ENCODE measurements around the gene MRC2.

MRC2 gene

DNA sequence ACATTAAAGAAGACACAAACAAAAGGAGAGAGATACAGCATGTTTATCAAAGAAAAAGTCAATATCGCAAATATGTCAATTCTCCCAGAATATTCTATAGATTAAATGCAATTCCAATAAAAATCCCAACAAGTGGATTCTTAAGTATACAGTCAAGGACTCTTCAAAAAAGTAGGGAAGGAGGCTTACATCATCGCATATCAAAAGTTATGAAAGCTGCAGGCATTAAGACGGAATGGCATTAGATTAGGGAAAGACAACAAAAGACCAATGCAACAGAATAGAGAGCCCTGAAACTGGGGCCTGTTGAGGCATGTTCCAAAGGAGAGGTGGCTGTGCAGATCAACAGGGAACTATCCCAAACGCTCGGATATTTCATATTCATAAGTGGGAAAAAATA, 104.7 kb downstream of the MRC2 start:
- no peak overlapping the region for H3K4me3 ChIP-seq (ENCODE audit: low read depth in 1 of 2, low read length in 2 of 2)
- no peak overlapping the region for H3K4me2 ChIP-seq (ENCODE audit: insufficient read depth, low read length)
- no peak overlapping the region for H2AFZ ChIP-seq (ENCODE audit: low read depth, low read length)
- TF ChIP-seq EZH2 (IDR thresholded peaks at IDR 0.05; ENCODE audit: borderline replicate concordance, low read depth, low read length, severe bottlenecking) = no peak
- TF ChIP-seq, protein P1, sequence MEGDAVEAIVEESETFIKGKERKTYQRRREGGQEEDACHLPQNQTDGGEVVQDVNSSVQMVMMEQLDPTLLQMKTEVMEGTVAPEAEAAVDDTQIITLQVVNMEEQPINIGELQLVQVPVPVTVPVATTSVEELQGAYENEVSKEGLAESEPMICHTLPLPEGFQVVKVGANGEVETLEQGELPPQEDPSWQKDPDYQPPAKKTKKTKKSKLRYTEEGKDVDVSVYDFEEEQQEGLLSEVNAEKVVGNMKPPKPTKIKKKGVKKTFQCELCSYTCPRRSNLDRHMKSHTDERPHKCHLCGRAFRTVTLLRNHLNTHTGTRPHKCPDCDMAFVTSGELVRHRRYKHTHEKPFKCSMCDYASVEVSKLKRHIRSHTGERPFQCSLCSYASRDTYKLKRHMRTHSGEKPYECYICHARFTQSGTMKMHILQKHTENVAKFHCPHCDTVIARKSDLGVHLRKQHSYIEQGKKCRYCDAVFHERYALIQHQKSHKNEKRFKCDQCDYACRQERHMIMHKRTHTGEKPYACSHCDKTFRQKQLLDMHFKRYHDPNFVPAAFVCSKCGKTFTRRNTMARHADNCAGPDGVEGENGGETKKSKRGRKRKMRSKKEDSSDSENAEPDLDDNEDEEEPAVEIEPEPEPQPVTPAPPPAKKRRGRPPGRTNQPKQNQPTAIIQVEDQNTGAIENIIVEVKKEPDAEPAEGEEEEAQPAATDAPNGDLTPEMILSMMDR (IDR thresholded peaks at IDR 0.05; ENCODE audit: borderline replicate concordance, extremely low read depth, low read length, poor library complexity, severe bottlenecking) = no peak
- DNase-seq (no peak), ATAC-seq (ENCODE audit: insufficient read depth, low read depth) (no peak)
- H3K9ac ChIP-seq (ENCODE audit: low read depth, low read length) = no peak overlapping the region
- H3K27ac ChIP-seq (ENCODE audit: low read length) = no peak overlapping the region
- H3K9me3 ChIP-seq (ENCODE audit: insufficient read depth, low read length, severe bottlenecking) = no peaks in the 10 kb centered on the region
- no peaks in the 10 kb centered on the region for H3K4me1 ChIP-seq (ENCODE audit: insufficient read depth, low read length)
- H3K79me2 ChIP-seq (ENCODE audit: insufficient read depth, low read length) = no peaks in the 10 kb centered on the region
- no peaks in the 10 kb centered on the region for H4K20me1 ChIP-seq (ENCODE audit: insufficient read depth, low read length)
- H3K36me3 ChIP-seq (ENCODE audit: insufficient read depth, low read length) = no peaks in the 10 kb centered on the region
- peaks cover 13% of the 10 kb centered on the region for H3K27me3 ChIP-seq (ENCODE audit: insufficient read depth, low read length, poor library complexity)

DNA sequence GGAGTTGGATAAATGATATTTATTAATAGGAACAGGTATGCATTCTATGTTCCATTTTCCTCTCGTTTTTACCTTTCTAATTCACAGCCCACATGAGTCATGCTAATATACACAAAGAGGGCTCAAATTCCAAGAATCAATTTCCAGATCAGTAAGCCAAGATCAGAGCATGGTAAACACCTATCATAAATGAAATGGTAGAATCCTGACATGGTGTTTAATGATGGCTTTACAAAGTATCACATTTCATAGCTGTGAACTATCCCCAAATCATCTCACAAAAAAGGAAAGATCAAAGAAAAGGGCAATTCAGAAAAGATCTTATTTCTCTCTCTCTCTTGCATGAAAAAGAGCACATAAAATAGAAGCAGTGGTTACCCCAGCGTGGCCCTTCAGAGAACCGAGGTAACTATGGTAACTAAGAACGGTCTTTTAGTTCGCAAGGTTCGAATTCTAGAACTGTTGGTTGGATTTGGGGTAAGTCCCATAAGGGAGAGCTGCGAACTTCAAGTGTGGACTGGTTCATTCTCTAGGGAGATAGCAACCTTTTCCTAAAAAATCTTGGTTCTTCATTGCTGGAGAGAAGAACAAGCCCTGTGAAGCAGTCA, 107.7 kb downstream of the MRC2 start:
- TF ChIP-seq EZH2 (IDR thresholded peaks at IDR 0.05; ENCODE audit: borderline replicate concordance, low read depth, low read length, severe bottlenecking) = no peak
- TF ChIP-seq, protein P1 (IDR thresholded peaks at IDR 0.05; ENCODE audit: borderline replicate concordance, extremely low read depth, low read length, poor library complexity, severe bottlenecking) = no peak
- H3K4me3 ChIP-seq (ENCODE audit: low read depth in 1 of 2, low read length in 2 of 2) = no peak overlapping the region
- no peaks in the 10 kb centered on the region for H3K9me3 ChIP-seq (ENCODE audit: insufficient read depth, low read length, severe bottlenecking)
- H3K27ac ChIP-seq (ENCODE audit: low read length) = no peak overlapping the region
- H3K9ac ChIP-seq (ENCODE audit: low read depth, low read length) = no peak overlapping the region
- peaks cover 21% of the 10 kb centered on the region for H3K27me3 ChIP-seq (ENCODE audit: insufficient read depth, low read length, poor library complexity)
- no peaks in the 10 kb centered on the region for H3K36me3 ChIP-seq (ENCODE audit: insufficient read depth, low read length)
- H3K4me1 ChIP-seq (ENCODE audit: insufficient read depth, low read length) = no peaks in the 10 kb centered on the region
- H4K20me1 ChIP-seq (ENCODE audit: insufficient read depth, low read length) = no peaks in the 10 kb centered on the region
- no peak overlapping the region for H2AFZ ChIP-seq (ENCODE audit: low read depth, low read length)
- no peak for ATAC-seq (ENCODE audit: insufficient read depth, low read depth)
- no peaks in the 10 kb centered on the region for H3K79me2 ChIP-seq (ENCODE audit: insufficient read depth, low read length)
- no peak overlapping the region for H3K4me2 ChIP-seq (ENCODE audit: insufficient read depth, low read length)
- DNase-seq = no peak

DNA sequence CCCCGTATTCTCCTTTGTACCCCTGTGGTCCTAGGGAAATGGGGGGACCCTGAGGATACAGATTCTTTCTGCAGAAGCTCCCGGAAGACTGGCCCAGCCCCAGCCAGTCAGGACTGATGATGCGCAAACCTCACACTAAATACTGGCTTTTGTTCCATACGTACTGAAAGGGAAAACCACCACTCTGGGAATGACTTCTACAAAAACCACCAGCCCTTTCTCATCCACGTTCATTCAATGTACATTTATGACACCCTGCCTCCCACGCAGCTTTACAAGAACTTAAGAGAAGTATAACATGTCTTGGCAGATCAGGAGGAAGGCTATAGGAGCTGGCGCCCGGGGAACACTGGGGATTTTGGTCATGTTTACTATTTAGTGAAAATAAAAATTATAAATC, 110.0 kb downstream of the MRC2 start:
- DNase-seq (no peak), ATAC-seq (ENCODE audit: insufficient read depth, low read depth) (no peak)
- no peaks in the 10 kb centered on the region for H3K79me2 ChIP-seq (ENCODE audit: insufficient read depth, low read length)
- H3K9ac ChIP-seq (ENCODE audit: low read depth, low read length) = no peak overlapping the region
- peaks cover 22% of the 10 kb centered on the region for H3K27me3 ChIP-seq (ENCODE audit: insufficient read depth, low read length, poor library complexity)
- no peaks in the 10 kb centered on the region for H3K9me3 ChIP-seq (ENCODE audit: insufficient read depth, low read length, severe bottlenecking)
- no peaks in the 10 kb centered on the region for H3K36me3 ChIP-seq (ENCODE audit: insufficient read depth, low read length)
- no peak overlapping the region for H3K4me3 ChIP-seq (ENCODE audit: low read depth in 1 of 2, low read length in 2 of 2)
- H3K4me2 ChIP-seq (ENCODE audit: insufficient read depth, low read length) = no peak overlapping the region
- H3K4me1 ChIP-seq (ENCODE audit: insufficient read depth, low read length) = no peaks in the 10 kb centered on the region
- H4K20me1 ChIP-seq (ENCODE audit: insufficient read depth, low read length) = no peaks in the 10 kb centered on the region
- TF ChIP-seq EZH2 (IDR thresholded peaks at IDR 0.05; ENCODE audit: borderline replicate concordance, low read depth, low read length, severe bottlenecking) = no peak
- TF ChIP-seq, protein P1 (IDR thresholded peaks at IDR 0.05; ENCODE audit: borderline replicate concordance, extremely low read depth, low read length, poor library complexity, severe bottlenecking) = no peak
- no peak overlapping the region for H3K27ac ChIP-seq (ENCODE audit: low read length)
- H2AFZ ChIP-seq (ENCODE audit: low read depth, low read length) = no peak overlapping the region
